Esophagus muscularis mucosa (tissue), 3 donors: ENCODE data around the gene BIN1.

ENCODE experiments used
- CTCF ChIP-seq, 3 experiments: fragments of 200-600 bp in 2 of 3; fragments of 450-650 bp in 1 of 3; sonication (generic) in 2 of 3; IDR thresholded peaks; one replicate each; pipeline ENCODE4 v1.5.1; 2017 to 2019; ENCODE audit warnings: antibody characterized with exemption in 3 of 3, mild to moderate bottlenecking in 2 of 3, moderate library complexity in 1 of 3
- POLR2AphosphoS5 ChIP-seq, 2 donors: sonication (generic); formaldehyde crosslinking; IDR thresholded peaks; one replicate each; pipeline ENCODE4 v1.6.1; 2017; ENCODE audit warnings: antibody characterized with exemption in 2 of 2

- no peak for TF ChIP-seq POLR2AphosphoS5 (IDR thresholded peaks at IDR 0.05)
- TF ChIP-seq CTCF (IDR thresholded peaks at IDR 0.05): no peak
These were observed 44.0 kb upstream of the BIN1 start for GRCh38 chr2:127150996-127151395.
